Inferior parietal cortex (tissue), 1 donor: ENCODE measurements around the gene FAM83E.
A peak's percentile ranks its signal among the peaks of the same experiment; 100 is the strongest.
"Not testable (repeated sequence)": the region's sequence is repeated elsewhere in the genome, so short reads cannot be mapped to it uniquely, and the experiment has no call there.

Experiments used
- DNase-seq: peaks from one replicate; pipeline ENCODE4 v3.0.0-alpha.2; 2016; ENCODE audit errors: extremely low spot score

FAM83E gene

GRCh38 chr19:48611872-48612271, 3.0 kb downstream of the FAM83E start:
- DNase-seq, result no peak

DNA sequence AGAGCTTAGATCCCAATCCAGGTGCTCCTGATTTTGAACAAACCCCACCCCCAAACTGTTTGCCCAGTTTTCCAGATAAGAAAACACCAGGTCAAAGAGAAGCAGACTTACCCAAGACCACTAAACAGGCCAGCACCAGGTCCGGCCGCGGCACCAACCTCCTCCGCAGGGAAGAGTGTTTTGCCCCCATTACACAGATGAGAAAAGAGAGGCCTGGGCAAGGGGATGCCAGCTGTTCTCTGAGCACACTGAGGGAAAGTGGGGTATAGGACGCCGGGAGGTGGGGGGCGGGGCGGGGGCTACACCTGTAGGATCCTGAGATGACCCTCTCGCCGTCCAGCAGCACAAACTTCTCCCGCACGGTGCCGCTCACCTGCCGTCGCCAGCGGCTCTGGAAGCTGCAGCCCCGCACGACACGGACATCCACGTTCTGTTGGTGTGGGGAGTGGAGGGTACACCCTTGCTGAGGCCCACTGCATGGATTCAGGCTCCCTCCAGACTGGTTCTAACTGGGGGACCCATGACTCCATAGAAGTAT, 5.2 kb downstream of the FAM83E start:
- DNase-seq, result no peak

GRCh38 chr19:48608798-48609263, 6.0 kb downstream of the FAM83E start:
- DNase-seq, result no peak

GRCh38 chr19:48607359-48607755, 7.5 kb downstream of the FAM83E start:
- no peak for DNase-seq

GRCh38 chr19:48606463-48607358, 8.2 kb downstream of the FAM83E start, which contains the start of gene SPACA4:
Gene SPACA4 (plus strand): TSS chr19:48606742. CDS start chr19:48606979, 237 bp downstream.
- DNase-seq, result no peak

- DNase-seq, result no peak
These were observed 11.0 kb downstream of the FAM83E start for GRCh38 chr19:48603850-48604249.

DNA sequence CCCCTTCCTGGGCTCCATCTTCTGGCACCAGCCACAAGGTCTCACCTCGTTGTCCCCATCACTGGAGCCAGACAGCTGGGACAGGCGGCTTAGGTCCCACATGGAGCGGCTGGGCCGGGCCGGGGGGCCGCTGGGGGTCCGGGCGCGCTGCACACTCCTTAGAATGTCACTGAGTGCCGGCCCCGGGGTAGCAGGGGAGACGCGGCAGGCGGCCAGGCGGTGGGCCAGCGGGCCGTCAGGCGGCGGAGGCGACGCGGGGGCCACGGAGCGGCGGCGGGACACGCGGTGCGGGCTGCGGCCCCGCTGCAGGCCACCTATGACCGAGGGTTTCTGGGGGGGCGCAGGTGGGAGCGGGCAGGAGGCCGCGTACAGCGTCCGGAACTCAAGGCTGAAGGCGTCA, 11.4 kb downstream of the FAM83E start:
- no peak for DNase-seq

- DNase-seq, result no peak
These were observed 11.9 kb downstream of the FAM83E start for GRCh38 chr19:48603001-48603400.

- DNase-seq, result no peak
These were observed 14.0 kb downstream of the FAM83E start for GRCh38 chr19:48600679-48601417.

DNA sequence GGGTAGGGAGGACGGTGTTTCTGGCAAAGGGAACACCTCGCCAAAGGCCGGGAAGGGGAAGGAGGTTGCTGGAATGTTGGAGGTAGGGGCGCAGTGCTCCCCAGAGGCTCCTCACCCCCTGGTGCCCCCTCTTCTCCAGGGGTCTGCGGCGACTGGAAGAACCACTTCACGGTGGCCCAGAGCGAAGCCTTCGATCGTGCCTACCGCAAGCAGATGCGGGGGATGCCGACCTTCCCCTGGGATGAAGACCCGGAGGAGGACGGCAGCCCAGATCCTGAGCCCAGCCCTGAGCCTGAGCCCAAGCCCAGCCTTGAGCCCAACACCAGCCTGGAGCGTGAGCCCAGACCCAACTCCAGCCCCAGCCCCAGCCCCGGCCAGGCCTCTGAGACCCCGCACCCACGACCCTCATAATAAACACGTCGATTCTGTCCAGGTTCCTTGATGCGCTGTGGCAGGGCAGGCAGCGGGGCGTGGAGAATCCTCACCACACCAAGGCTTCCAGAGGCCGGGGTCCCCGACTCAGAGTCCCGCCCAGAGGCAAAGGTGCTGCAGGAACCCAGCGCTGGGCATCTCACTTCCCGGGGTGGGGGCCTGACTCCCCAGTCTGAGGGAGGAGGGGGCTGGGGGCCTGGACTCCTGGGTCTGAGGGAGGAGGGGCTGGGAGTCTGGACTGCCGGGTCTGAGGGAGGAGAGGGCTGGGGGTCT, 15.7 kb downstream of the FAM83E start:
- no peak for DNase-seq

DNA sequence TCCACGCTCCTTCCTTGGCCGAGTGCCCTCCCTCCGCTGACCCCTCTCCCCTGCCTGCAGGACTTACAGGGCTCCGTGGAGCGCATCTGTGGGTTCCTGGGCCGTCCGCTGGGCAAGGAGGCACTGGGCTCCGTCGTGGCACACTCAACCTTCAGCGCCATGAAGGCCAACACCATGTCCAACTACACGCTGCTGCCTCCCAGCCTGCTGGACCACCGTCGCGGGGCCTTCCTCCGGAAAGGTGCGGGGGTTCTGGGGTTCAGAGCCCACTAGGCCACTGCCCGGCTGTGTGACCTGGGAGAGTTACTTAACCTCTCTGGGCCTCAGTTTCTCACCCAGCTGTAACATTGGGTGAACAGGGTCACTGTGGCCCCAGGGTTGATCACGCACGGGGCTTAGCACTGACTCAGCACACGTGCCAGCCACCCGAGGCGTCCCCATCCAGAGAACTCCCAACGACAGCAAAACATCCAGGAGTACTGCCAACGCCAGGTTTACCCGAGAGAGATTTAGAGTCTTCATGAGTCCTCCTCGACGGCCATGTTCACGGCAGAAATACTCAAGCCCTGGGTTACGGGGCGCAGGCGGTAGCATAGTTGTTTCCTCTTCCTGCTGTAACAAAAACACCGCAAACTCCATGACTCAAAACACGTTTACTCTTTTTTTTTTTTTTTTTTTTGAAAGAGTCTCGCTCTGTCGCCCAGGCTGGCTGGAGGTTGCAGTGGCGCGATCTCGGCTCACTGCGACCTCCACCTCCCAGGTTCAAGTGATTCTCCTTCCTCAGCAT, 18.0 kb downstream of the FAM83E start:
- no peak for DNase-seq

DNA sequence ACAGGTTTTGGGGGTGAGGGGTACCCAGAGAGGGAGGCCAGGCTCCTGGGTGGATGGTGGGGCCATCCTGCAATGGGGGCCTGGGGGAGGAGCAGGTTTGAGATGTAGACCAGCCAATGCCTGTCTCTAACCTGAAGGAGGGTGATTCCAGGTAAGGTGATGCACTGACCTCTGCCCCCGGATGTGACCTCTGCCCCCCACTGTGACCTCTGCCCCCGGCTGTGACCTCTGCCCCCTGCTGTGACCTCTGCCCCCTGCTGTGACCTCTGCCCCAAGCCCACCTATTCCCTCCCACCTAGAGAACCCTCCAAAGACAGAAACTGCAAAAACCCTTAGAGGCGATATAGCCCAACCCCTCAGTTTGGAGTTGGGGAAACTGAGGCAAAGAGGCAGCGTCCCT, 18.6 kb downstream of the FAM83E start:
- no peak for DNase-seq

GRCh38 chr19:48595833-48596232, 19.0 kb downstream of the FAM83E start:
- no peak for DNase-seq

GRCh38 chr19:48595171-48595570, 19.7 kb downstream of the FAM83E start:
- no peak for DNase-seq

DNA sequence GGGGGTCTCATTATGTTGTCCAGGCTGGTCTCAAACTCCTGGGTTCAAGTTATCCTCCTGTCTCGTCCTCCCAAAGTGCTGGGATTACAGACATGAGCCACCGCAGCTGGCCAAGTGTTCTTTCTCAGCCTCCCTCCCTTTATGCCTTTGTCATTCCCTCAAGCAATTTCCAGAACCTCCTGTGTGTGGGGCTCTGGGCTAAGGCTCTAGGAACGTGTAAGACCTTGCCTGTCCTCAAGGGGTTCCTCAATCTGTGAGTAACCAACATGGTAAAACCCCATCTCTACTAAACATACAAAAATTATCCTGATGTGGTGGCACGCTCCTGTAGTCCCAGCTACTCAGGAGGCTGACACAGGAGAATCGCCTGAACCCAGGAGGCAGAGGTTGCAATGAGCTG, 23.9 kb downstream of the FAM83E start:
- DNase-seq, result no peak

DNA sequence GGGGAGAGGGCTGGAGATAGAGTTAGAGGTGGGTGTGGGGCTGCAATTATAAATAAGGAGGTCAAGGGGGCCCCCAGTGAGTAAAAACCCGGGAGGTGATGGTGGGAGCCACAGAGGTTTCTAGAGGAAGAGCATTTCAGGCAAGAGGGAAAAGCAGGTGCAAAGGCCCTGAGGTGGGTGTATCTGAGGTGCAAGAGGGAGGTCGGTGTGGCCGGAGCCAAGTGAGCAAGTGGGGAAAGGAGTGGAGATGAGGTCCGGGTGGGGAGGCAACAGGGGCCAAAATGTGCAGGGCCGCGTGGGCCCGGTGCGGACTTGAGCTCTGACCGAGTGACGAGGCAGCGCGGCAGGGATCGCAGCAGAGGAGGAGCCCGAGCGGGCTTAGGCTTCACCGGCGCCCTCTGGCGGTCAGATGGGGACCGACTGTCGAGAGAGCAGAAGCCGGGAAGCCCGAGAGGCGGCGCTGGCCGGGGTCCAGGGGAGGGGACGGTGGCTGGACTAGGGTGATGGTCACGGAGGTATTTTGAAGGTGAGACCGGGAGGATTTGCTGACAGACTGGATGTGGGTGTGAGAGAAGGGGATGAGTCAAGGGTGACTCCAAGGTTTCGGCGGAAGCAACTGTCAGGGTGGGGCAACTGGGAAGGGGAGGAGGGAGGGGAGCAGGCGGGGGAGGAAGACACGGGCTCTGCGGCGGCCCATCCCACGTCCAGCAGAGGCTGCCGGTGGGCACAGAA, 26.0 kb downstream of the FAM83E start:
- peak; percentile 86 for DNase-seq

GRCh38 chr19:48587387-48587786, 27.5 kb downstream of the FAM83E start:
- no peak for DNase-seq

DNA sequence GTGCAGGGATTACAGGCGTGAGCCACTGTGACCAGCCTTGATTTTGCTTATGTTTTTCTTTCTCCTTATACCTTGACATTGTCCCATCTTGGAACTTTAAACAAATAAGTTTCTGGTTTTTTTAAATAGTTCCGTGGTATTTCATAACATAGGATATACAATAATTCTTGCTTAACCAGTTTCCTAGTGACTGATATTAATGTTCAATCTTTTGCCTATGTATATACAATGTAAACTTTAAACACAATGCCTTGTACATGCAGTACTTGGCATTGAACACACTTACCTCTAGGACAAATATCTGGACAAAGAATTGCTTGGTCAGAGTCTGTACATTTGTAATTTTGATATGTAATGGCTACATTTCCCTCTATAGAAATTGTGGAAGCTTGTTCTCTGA, 32.7 kb downstream of the FAM83E start:
- no peak for DNase-seq

DNA sequence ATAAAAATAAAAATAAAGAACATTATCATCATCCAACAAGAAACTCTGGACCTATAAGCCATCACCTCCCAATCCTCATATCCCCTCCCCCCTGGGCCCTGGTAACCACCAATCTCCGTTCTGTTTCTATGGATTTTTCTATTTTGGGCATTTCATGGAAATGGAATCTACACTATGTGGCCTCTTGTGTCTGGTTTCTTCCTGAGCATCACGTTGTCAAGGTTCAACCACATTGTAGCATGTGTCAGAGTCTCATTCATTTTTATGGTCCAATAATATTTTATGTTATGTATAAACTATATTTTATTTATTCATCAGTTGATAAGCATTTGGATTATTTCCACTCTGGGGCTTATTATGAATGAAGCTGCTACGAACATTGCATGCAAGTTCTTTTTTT, 36.0 kb downstream of the FAM83E start:
- no peak for DNase-seq

GRCh38 chr19:48577908-48578307, 37.0 kb downstream of the FAM83E start:
- DNase-seq, result not testable (repeated sequence)
